GM11168 (cell line): ENCODE data around the gene CELA3B.
"Not testable (repeated sequence)": the region's sequence is repeated elsewhere in the genome, so short reads cannot be mapped to it uniquely, and the experiment has no call there.

Experiments
- in situ Hi-C: fragments of 300-500 bp; cut with MboI; formaldehyde crosslinking; loops from one replicate; pipeline ENCODE4 v1.12.0; 2022; ENCODE audit warnings: low sequenced_read_pairs; ENCODE audit not compliant: unreplicated experiment

CELA3B gene

DNA sequence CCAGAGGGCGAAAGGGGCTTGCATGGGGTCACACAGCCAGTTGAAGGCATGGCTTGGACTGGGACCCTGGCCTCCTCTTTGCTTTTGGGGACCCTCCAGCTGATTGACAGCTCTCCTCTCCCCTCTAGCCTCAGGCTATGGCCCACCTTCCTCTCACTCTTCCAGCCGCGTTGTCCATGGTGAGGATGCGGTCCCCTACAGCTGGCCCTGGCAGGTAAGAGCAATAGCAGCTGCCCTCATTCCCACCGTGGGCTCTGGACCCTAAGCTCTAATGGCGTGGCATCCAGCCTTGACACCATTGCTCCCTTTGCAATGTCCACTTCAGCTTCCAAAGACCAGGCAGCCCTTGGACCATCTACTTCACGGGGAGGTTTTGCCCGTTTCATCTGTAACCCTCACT lies 26.1 kb downstream of the CELA3B start:
- in situ Hi-C loops = not testable (repeated sequence)

- in situ Hi-C loops = not testable (repeated sequence)
These were observed 27.1 kb downstream of the CELA3B start for GRCh38 chr1:22003959-22004358.

DNA sequence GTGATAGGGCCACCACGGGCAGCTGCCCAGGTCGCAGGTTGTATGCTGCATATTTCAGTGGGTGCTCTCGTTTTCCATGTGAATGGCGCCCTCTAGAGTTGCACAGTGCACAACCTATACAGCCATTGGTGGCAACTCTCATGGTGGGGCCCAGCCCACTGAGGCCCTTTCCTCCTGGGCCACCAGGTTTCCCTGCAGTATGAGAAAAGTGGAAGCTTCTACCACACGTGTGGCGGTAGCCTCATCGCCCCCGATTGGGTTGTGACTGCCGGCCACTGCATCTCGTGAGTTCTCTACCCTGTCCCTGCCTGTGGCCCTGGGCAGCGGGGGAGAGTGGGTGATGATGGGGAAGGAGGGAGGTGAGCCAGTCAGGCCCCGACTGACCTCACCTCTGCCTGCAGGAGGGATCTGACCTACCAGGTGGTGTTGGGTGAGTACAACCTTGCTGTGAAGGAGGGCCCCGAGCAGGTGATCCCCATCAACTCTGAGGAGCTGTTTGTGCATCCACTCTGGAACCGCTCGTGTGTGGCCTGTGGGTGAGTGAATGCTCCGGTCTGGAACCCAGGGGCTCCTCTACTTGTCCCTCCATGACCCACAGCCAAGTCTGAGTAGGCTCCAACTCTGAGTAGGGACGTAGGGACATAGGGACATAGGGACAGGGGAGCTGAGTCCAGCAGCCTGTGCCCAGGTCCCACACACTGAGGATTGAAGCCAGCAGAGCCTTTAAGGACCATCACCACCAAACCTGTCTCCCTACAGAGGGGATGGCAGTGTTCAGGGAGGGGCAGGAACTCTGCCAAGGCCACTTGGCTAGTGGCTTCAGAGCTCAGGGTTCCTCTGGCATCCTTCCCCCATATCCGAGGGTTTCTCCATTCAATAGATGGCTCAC lies 28.7 kb downstream of the CELA3B start:
- in situ Hi-C loops = not testable (repeated sequence)

- in situ Hi-C loops = not testable (repeated sequence)
These were observed 29.9 kb downstream of the CELA3B start for GRCh38 chr1:22006736-22007135.

DNA sequence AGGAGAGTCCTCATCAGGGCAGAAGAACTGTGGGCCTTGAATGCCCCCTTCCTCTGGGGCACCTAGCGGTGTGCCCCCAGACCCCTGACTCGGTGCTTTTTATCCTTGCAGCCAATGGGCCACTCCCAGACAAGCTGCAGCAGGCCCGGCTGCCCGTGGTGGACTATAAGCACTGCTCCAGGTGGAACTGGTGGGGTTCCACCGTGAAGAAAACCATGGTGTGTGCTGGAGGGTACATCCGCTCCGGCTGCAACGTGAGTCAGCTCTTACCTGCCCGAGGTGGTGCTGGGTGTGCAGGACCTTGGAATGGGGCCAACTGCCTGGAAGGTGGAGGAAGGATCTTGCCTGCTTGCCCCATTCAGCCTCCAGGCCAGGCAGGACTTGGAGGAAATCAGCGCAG lies 30.4 kb downstream of the CELA3B start:
- in situ Hi-C loops = not testable (repeated sequence)

GRCh38 chr1:22009566-22009965 lies 32.7 kb downstream of the CELA3B start:
- in situ Hi-C loops = not testable (repeated sequence)

DNA sequence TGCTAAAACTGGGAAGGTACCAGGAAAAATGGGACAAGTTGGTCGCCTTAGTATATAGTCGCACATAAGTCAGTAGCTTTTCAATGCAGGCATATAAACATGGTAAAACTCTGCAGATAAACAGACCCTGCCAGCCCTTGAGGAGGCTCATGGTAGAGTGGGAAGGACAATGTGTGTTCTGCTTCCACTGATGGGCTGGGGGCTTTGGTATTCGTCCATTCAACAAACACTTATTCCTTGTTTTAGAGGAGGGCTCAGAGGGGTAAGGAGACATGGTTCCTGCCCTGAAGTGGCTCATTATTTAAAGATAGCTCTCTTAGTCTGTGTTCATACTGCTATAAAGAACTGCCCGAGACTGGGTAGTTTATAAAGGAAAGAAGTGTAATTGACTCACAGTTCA lies 35.9 kb downstream of the CELA3B start:
- in situ Hi-C loops = not testable (repeated sequence)

DNA sequence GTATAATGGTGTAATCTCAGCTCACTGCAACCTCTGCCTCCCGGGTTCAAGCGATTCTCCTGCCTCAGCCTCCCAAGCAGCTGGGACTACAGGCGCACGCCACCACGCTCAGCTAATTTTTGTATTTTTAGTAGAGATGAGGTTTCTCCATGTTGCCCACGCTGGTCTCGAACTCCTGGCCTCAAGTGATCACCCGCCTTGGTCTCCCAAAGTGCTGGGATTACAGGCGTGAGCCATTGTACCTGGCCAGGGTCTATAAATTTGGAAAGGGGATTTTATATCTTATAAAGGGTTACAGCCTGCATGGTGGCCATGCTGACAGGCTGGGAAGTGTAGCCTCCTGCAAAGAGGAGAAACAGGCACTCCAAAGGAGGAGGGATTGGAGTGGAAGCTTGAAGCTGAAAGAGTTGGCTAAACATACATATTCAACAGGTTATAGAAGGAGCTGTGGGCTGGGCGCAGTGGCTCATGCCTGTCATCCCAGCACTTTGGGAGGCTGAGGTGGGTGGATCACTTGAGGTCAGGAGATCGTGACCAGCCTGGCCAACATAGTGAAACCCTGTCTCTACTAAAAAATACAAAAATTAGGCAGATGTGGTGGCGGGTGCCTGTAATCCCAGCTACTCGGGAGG lies 37.9 kb downstream of the CELA3B start:
- in situ Hi-C loops = not testable (repeated sequence)

DNA sequence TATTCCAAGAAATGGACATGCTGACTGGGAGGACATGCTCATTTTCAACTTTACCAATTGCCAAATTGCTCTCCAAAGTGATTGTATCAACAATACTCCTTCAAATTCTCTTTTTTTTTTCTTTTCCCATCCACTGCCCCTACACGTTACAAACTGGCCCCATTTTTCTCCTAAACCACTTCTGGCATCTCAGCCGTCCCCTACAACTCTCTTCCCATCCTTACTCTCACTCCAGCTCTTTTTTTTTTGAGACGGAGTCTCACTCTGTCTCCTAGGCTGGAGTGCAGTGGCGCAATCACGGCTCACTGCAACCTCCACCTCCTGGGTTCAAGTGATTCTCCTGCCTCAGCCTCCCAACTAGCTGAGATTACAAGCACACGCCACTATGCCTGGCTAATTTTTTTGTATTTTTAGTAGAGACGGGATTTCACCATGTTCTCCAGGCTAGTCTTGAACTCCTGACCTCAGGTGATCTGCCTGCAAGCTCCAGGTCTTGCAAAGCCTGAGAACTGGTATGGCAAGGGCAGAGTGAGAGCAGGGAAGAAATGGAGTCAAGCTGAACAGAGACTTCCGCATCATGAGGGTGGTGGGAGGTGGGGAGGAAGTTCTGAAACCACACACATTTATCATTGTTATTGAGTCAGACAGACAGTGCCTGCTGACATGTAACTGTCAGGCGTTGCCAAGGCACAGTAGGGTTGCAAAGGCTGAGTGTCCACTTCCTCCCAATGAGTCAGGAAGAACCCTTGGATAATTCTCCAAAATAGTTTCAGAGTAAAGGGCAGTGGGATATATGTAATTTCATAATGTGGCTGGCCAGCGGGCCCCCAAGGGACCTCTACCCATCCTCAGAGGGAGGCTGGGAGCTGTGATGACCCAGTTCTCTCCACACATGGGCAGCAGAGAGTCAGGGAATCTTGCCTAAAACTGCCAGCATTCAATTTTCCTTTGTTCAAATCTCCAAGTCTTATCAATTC lies 42.0 kb downstream of the CELA3B start:
- in situ Hi-C loops = no loop called here

DNA sequence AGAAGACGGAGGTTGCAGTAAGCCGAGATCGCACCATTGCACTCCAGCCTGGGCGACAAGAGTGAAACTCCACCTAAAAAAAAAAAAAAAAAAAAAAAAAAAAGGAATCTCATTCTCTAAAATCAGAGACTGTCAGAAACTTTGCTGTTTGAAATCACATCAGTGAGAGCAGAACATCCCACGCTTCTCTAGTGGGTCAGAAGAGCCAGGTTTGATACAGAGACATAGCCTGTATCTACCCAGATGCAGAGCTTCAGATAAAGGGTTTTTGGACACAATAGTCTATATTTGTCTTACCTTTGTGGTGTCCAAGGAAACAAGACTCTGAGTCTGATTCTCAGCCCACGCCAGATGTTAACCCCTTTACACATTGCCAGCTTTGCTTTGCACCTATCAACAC lies 44.2 kb downstream of the CELA3B start:
- in situ Hi-C loops = no loop called here

DNA sequence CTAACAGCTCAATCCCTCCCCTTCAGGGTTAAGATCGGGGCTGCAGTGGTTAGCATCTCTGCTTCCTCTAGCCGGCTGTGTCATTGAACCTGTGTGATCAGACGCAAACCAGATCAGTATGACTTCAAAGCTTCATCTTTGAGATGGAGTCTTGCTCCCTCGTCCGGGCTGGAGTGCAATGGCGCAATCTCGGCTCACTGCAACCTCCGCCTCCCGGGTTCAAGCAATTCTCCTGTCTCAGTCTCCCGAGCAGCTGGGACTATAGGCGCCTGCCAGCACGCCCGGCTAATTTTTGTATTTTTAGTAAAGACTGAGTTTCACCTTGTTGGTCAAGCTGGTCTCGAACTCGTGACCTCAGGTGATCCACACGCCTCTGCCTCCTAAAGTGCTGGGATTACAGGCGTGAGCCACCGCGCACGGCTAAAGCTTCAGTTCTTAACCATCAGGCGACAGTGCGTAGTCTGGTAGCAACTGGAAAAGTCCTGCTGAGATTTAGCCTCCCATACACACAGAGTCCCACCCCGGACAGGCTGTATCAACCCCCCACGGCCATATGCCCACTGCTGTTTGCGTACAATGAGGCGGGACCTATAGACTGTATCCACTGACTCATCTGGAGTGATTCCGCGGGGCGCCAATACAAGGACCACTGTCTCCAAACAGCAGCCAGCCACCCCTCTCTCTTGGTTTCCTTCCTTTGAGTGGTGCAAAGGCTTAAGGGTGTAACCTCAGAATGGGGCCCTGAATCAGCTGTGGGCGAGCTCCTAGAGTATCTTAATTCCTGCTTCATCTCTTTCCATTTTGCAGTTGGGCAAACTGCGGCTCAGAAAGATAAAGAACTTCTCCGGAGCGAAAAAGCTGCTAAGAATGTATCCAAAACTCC lies 47.9 kb downstream of the CELA3B start:
- in situ Hi-C loops = no loop called here

- in situ Hi-C loops = no loop called here
These were observed 48.7 kb downstream of the CELA3B start for GRCh38 chr1:22025368-22026155.

GRCh38 chr1:22026924-22027289 lies 50.1 kb downstream of the CELA3B start:
- in situ Hi-C loops = no loop called here

GRCh38 chr1:22030057-22030456 lies 53.2 kb downstream of the CELA3B start:
- in situ Hi-C loops = no loop called here

DNA sequence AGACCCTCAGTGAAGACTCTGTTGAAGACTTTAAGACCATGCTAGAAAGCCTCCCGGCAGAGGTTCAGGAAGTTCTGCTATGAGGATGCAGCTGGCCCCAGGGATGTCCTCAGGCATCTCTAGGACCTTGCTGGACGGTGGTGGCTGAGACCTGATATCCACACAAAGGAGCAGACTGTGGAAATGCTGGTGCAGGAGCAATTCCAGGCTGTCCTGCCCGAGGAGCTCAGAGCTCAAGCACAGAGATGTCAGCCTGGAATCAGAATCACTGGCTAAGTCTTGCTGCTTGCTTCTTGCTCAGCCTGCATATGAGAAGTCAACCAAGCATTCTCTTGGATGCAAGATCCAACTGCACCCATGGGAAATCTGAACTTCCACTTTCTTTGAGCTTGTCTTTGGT lies 53.7 kb downstream of the CELA3B start:
- in situ Hi-C loops = no loop called here

DNA sequence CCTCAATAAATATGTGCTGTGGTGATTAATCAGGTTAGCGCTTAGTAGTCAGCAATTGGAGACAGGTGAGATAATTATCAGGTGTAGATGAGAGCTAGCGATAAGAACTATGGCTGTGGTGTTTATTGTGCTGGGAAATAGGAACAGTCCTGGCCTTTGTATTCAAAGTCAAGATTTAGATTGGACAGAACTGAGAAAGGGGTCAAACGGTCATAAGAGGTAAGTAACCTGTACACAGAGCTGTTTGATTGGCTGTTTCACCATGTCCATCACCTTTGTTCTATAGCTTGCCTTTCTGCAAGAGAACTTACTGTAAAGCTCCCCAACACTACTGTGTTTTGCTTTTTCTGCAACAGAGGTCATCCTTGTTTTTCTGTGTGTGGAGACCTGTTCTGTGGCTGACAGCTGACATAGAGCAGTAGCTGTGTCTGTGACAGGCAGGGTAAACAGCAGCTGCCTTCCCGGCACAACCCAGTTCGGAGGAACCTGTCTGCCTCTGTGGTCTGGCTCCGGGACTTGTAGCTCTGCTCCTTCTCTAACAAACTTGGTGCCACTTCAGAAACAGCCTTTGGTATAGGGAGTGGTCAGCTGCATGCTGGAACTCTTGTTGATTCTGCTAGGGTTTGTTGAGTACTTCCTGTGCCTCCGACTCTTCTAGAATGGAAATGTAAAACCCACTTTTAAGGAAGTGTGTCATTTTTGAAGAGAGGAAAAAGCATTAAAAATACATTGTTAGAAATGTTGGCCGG lies 54.6 kb downstream of the CELA3B start:
- in situ Hi-C loops = no loop called here

GRCh38 chr1:22034834-22035233 lies 58.0 kb downstream of the CELA3B start:
- in situ Hi-C loops = not testable (repeated sequence)

- in situ Hi-C loops = no loop called here
These were observed 60.7 kb downstream of the CELA3B start for GRCh38 chr1:22037520-22037919.
